ENCODE results near the gene HIPK2. TPM values are rescaled to one million over a fixed set of nuclear protein-coding genes. Genes with fewer than 3 reads are reported as not detected.

HIPK2 gene
- total RNA-seq, 1 donor from 2014 or later, result 44.0 TPM

DNA sequence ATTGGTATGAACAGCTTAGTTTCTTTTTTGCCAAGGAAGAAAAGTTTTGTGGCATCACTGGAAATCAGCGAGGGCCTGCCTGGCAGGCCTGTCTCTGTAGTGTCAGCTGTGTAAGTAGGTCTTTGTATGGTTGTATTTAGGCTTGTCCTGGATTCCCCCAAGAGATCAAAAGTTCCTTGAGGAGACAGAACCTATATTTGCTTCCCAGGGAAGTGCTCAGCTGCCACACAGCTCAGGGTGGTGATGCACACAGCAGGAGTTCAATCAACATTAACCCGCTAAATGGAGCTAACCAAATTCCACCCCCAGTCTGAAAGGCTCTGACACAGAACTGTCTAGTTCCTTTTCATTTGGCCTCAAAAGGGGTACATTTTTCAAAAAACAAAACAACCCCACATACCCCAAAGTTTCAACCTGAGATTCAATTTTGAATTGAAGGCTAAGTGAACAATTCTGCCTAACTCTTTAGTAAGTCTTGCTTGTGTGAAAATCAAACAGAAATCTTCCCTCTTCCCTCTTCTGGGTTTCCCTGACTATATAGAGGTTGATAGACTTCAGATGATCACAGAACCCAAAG is 129.9 kb downstream of the HIPK2 start:
- H3K36me3 ChIP-seq (ENCODE audit: control insufficient read depth, insufficient read depth, low read length), result peaks cover 1% of the 10 kb centered on the region
- no peak for DNase-seq (ENCODE audit: low read depth)
- H3K4me3 ChIP-seq (ENCODE audit: low read depth, low read length), result no peak overlapping the region
- H3K27me3 ChIP-seq (ENCODE audit: control insufficient read depth, insufficient read depth, low read length), result no peaks in the 10 kb centered on the region
- TF ChIP-seq, protein P1, sequence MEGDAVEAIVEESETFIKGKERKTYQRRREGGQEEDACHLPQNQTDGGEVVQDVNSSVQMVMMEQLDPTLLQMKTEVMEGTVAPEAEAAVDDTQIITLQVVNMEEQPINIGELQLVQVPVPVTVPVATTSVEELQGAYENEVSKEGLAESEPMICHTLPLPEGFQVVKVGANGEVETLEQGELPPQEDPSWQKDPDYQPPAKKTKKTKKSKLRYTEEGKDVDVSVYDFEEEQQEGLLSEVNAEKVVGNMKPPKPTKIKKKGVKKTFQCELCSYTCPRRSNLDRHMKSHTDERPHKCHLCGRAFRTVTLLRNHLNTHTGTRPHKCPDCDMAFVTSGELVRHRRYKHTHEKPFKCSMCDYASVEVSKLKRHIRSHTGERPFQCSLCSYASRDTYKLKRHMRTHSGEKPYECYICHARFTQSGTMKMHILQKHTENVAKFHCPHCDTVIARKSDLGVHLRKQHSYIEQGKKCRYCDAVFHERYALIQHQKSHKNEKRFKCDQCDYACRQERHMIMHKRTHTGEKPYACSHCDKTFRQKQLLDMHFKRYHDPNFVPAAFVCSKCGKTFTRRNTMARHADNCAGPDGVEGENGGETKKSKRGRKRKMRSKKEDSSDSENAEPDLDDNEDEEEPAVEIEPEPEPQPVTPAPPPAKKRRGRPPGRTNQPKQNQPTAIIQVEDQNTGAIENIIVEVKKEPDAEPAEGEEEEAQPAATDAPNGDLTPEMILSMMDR (IDR thresholded peaks at IDR 0.05; ENCODE audit: insufficient read depth, low read length, poor library complexity, severe bottlenecking), result no peak

DNA sequence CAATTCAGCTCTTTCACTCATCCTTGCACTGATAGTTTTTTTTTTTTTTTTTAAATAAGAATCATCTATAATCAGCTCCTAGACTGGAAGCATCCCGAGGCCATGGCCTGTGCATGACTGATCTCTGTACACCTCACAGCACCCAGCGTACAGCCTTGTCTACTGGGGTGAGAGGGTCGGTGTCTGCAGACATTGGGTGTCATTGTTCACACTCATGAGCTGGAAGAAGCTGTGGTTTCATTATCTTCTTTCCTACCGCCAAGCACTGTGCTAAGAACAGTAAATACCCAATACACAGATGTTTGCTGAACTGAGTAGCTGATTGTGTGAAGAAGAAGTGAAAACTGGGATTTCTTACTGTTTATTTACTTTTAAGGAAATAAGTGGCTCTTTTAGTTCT is 130.7 kb downstream of the HIPK2 start:
- DNase-seq (ENCODE audit: low read depth), result no peak
- H3K27me3 ChIP-seq (ENCODE audit: control insufficient read depth, insufficient read depth, low read length), result no peaks in the 10 kb centered on the region
- TF ChIP-seq, protein P1 (IDR thresholded peaks at IDR 0.05; ENCODE audit: insufficient read depth, low read length, poor library complexity, severe bottlenecking), result no peak
- H3K4me3 ChIP-seq (ENCODE audit: low read depth, low read length), result no peak overlapping the region
- peaks cover 3% of the 10 kb centered on the region for H3K36me3 ChIP-seq (ENCODE audit: control insufficient read depth, insufficient read depth, low read length)

DNA sequence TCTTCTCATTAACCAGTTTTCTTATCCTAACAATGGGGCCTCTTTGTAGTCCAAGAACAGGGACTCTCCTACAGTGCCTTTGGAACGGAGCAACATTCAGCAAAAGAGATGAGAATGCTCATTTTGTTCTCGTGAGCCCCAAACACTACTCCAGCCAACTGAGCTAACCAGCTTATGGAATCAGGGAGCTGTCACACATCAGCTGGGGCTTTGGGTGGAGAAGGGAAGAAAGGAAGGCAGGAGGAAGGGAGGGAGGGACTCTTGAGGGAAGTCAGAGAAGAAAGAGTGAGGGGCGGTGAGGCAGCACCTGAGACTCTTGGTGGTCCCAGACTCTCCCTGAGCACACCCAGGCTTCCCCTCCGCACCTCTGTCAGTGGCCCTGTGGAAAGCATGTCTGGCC is 131.2 kb downstream of the HIPK2 start:
- TF ChIP-seq, protein P1 (IDR thresholded peaks at IDR 0.05; ENCODE audit: insufficient read depth, low read length, poor library complexity, severe bottlenecking), result no peak
- no peak for DNase-seq (ENCODE audit: low read depth)
- peaks cover 3% of the 10 kb centered on the region for H3K36me3 ChIP-seq (ENCODE audit: control insufficient read depth, insufficient read depth, low read length)
- no peak overlapping the region for H3K4me3 ChIP-seq (ENCODE audit: low read depth, low read length)
- no peaks in the 10 kb centered on the region for H3K27me3 ChIP-seq (ENCODE audit: control insufficient read depth, insufficient read depth, low read length)

DNA sequence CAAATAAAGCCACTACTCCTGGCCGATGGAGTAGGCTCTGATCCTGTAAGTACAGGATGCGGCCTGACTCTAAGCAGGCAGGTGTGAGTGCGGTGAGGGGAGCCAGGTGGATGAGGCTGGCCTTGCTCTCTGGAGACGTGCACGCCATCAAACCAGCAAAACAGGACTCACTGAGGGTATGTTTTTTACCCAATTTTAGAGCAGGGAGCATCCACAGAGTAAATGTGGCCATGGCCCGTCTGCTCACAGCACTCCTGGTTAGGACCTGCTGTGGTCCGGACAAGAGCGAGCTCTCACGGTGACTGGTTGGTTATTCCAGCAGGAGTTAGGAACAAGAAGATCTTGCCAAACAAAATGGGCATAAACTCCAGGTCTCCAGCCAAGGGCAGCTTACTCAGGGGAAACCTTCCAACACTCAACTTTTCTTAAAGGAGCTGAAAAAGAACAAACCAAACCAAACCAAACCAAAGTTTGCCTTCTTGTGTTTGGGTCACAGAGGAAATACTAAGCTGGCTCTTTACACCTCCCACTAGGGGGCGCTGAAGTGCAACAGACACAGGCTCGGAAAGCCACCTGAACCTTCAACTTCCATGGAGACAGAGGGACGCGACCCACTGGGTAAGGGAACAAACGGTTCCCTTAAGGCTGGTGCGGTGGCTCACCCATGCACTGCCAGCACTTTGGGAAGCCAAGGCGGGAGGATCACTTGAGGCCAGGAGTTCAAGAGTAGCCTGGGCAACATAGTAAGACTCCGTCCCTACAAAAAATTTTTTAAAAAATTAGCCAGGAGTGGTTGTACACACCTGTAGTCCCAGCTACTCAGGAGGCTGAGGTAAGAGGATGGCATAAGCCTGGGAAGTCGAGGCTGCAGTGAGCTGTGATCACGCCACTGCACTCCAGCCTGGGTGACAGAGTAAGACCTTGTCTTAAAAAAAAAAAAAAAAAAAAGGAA is 131.9 kb downstream of the HIPK2 start:
- no peaks in the 10 kb centered on the region for H3K27me3 ChIP-seq (ENCODE audit: control insufficient read depth, insufficient read depth, low read length)
- no peak overlapping the region for H3K4me3 ChIP-seq (ENCODE audit: low read depth, low read length)
- H3K36me3 ChIP-seq (ENCODE audit: control insufficient read depth, insufficient read depth, low read length), result peaks cover 3% of the 10 kb centered on the region
- TF ChIP-seq, protein P1 (IDR thresholded peaks at IDR 0.05; ENCODE audit: insufficient read depth, low read length, poor library complexity, severe bottlenecking), result peak; percentile 81
- DNase-seq (ENCODE audit: low read depth), result peak; percentile 39

DNA sequence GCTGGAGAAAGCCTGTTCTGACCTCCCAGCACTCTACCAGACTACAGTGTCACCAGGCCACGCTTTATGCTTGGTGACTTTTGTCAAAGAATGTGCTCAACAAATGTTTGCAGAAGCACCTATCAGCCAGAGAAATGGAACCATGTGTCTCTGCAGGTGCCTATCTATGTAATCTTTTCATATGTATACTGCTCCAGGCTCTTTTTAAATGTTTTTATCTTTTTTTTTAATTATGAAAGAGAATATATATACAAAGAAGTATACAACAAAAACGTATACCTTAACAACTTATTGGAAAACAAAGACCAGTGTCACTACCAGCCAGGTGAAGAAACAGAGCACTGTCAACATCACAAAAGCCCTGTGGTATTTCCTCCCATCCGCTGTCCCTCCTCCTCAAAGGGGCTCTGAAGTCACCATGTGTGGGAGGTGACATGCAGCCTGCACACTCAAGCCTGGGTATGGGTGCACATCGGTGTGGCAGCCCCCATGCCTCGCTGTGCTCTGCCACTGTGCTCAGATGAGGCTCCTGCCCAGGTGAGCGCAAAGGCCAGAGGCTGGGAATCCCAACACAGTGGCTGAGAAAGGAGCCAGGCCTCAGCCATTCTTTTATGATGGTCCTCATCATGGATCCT is 133.7 kb downstream of the HIPK2 start:
- no peak overlapping the region for H3K4me3 ChIP-seq (ENCODE audit: low read depth, low read length)
- no peaks in the 10 kb centered on the region for H3K27me3 ChIP-seq (ENCODE audit: control insufficient read depth, insufficient read depth, low read length)
- peaks cover 3% of the 10 kb centered on the region for H3K36me3 ChIP-seq (ENCODE audit: control insufficient read depth, insufficient read depth, low read length)
- TF ChIP-seq, protein P1 (IDR thresholded peaks at IDR 0.05; ENCODE audit: insufficient read depth, low read length, poor library complexity, severe bottlenecking), result no peak
- no peak for DNase-seq (ENCODE audit: low read depth)

Measured in kidney epithelial cell (primary cell).